CD8-positive, alpha-beta memory T cell (primary cell): ENCODE data around the gene MYH7. TPM values are rescaled to one million over a fixed set of nuclear protein-coding genes. Genes with fewer than 3 reads are reported as not detected.

ENCODE experiments used
- CTCF ChIA-PET: fragments of 350-600 bp; sonication (Branson Sonifier 250); formaldehyde crosslinking; loops from one replicate; lab custom pipeline; 2021; ENCODE audit warnings: antibody characterized with exemption; lab: Charles Lee
- POLR2A ChIA-PET: fragments of 350-600 bp; sonication (Branson Sonifier 250); formaldehyde crosslinking; loops from one replicate; lab custom pipeline; 2021; ENCODE audit warnings: antibody characterized with exemption; lab: Charles Lee
- DNase-seq, 5 donors: peaks; one replicate each; pipeline versions ENCODE4 v3.0.0 to v3.0.0-alpha.2; 2020 to 2022; ENCODE audit warnings: mixed read lengths in 1 of 5
- H3K27ac ChIP-seq: one replicate; pipeline ENCODE4 v1.7.0; 2013; ENCODE audit warnings: low read depth, mild to moderate bottlenecking, low read length, moderate library complexity
- H3K27me3 ChIP-seq: 2 replicates; pipeline ENCODE4 v1.7.0; 2013; ENCODE audit warnings: low read length, mild to moderate bottlenecking; ENCODE audit not compliant: insufficient read depth, poor library complexity, severe bottlenecking
- H3K36me3 ChIP-seq: 2 replicates; pipeline ENCODE4 v1.7.0; 2013; ENCODE audit warnings: mild to moderate bottlenecking, low read length, moderate library complexity; ENCODE audit not compliant: insufficient read depth
- H3K4me1 ChIP-seq: 2 replicates; pipeline ENCODE4 v1.7.0; 2013; ENCODE audit warnings: mild to moderate bottlenecking, low read length, moderate library complexity; ENCODE audit not compliant: insufficient read depth
- H3K4me3 ChIP-seq: 2 replicates; pipeline ENCODE4 v1.7.0; 2013; ENCODE audit warnings: mild to moderate bottlenecking, low read length
- H3K9me3 ChIP-seq: 2 replicates; pipeline ENCODE4 v1.7.0; 2013; ENCODE audit warnings: mild to moderate bottlenecking, low read length
- H3K27ac Mint-ChIP-seq, 8 donors: one replicate each; pipeline ENCODE4 v1.8.0; 2020 to 2021; ENCODE audit warnings: mixed read lengths in 8 of 8, mild to moderate bottlenecking in 6 of 8, inconsistent platforms in 3 of 8, moderate library complexity in 3 of 8
- H3K27me3 Mint-ChIP-seq, 2 donors: one replicate each; pipeline ENCODE4 v1.8.0; 2020 to 2021; ENCODE audit warnings: mixed read lengths in 2 of 2, mild to moderate bottlenecking in 1 of 2, moderate library complexity in 1 of 2
- H3K36me3 Mint-ChIP-seq, 3 donors: one replicate each; pipeline ENCODE4 v1.8.0; 2020 to 2021; ENCODE audit warnings: mixed read lengths in 3 of 3, inconsistent platforms in 1 of 3, mild to moderate bottlenecking in 1 of 3
- H3K4me1 Mint-ChIP-seq, 3 donors: one replicate each; pipeline ENCODE4 v1.8.0; 2020 to 2021; ENCODE audit warnings: mixed read lengths in 3 of 3, inconsistent platforms in 1 of 3, mild to moderate bottlenecking in 1 of 3
- H3K4me3 Mint-ChIP-seq, 7 donors: one replicate each; pipeline ENCODE4 v1.8.0; 2020 to 2021; ENCODE audit warnings: mixed read lengths in 7 of 7, mild to moderate bottlenecking in 6 of 7, moderate library complexity in 4 of 7, inconsistent platforms in 2 of 7
- H3K9me3 Mint-ChIP-seq, 5 donors: one replicate each; pipeline ENCODE4 v1.8.0; 2020 to 2022; ENCODE audit warnings: mixed read lengths in 5 of 5, mild to moderate bottlenecking in 3 of 5, moderate library complexity in 2 of 5, inconsistent platforms in 1 of 5
- polyA plus RNA-seq: library from polyadenylated mRNA; unstranded; fragments of 300-500 nt; fragmentation: Illumina TruSeq; gene quantifications from one replicate; pipeline ENCODE4 v1.2.3, GENCODE V29; 2021
- total RNA-seq, 2 experiments: library from RNA; stranded (reverse); gene quantifications; one replicate each; pipeline ENCODE4 v1.2.3, GENCODE V29; 2021

MYH7 gene
- total and polyA plus RNA-seq, 3 experiments from 2014 or later: not detected

DNA sequence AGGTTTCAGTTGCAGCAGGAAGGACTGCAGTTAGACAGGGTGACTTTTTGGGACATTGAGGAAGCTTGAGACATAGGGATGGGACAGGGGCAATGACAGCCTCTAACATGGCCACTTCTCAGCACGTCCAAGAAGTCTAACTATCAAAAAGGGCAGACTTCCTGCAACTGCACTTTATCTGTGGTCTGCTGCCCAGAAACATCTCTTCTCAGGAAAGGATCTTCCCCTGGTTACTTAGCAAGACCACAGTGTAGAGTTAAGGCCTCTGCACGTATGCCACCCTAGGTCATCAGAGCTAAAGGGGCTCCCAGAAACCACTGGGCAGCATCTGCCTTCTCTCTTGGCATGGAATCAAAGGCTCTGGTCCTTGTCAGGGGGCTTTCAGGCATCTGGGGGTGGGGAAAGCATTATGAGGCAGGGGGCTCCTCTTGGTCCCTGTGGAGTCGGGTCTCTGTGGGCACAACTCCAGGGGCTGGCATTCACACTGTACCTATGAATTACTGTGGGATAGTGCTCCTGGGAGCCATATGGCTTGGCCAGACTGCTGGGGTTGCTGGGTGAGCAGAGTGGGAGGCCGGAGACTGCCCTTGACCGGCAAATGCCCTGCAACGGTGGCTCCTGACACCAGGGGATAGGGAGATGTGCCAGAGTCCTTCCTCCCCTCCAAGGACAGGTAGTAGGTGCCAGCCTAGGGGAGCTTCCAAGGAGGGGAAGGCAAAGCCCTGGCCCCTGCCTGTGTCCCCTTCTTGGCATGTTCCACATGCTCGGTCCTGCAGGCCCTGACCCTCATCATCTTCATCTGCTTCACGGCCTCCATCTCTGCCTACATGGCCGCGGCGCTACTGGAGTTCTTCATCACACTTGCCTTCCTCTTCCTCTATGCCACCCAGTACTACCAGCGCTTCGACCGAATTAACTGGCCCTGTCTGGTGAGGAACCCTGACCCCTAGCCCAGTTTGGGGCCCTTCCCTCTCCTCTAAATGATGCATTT is 57.6 kb downstream of the MYH7 start:
- Mint-ChIP-seq H3K4me1 (no peaks in the 10 kb centered on the region), H3K27me3 (peaks cover 13 to 24% of the 10 kb centered on the region in 2 donors), H3K27ac (no peak overlapping the region), H3K4me3 (no peak overlapping the region), H3K9me3 (no peaks in the 10 kb centered on the region), H3K36me3 (no peaks in the 10 kb centered on the region)
- ChIA-PET POLR2A (no interaction called here), CTCF (interaction anchor here (1.1 to 3.8 kb wide), 4 partner anchors 10 to 257 kb away, joined by 3 to 23 read pairs (median 5); no protein-coding TSS in a partner anchor)
- DNase-seq: no peak
- Histone ChIP-seq H3K9me3 (no peaks in the 10 kb centered on the region), H3K4me1 (no peaks in the 10 kb centered on the region), H3K4me3 (no peak overlapping the region), H3K36me3 (no peaks in the 10 kb centered on the region), H3K27me3 (no peaks in the 10 kb centered on the region), H3K27ac (no peak overlapping the region)

DNA sequence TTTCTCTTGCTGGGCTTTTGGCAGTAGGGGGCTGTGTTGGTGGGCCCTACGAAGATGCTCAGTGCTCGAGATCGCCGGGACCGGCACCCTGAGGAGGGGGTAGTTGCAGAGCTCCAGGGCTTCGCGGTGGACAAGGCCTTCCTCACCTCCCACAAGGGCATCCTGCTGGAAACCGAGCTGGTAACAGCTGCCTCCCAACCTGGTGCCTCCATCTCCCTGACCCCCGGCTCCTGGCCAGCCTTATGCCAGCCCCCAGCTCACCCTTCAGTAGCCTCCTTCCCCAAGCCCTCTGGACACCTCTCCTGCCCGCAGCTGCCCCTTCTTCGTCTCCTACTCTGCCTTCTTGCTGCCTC is 58.3 kb downstream of the MYH7 start:
- Mint-ChIP-seq H3K36me3 (no peaks in the 10 kb centered on the region), H3K27ac (no peak overlapping the region)

DNA sequence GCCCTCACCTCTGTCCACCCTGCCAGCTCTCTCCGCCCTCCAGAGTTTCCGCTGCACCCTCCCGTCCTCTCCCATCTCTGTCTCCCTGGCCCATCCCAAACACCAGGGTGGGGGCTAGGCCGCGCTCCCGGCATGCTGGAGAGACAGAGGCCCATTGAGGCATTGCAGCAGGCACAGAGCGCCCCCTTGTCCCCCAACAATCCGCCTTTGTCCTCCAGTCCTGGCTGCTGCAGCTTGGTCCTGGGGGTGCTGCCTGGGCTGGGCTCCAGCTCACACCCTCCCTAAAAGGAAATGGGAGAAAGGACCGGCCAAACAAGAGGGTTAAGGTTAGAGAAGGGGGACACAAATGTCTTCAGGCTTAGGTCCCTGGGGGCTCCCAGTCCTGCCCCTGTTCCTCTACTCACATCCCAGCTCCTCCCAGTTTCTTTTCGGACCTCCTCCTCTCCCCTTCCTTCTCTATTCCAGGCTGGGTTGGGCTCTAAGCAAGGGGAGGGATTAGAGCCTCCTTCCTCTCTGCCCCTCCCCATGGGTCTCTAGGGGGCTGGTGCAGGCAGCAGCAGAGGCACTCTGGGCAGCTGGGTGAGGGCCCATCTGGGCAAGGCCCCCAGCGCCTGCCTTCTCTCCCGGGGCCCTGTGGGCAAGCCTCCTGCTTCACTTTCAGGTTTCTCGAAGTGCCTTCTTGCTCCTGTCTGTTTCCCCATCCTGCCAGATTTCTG is 58.8 kb downstream of the MYH7 start, which contains the start of gene CMTM5:
Gene CMTM5, plus strand, starts transcription at position 565 of the 716 bp plus-strand sequence. CDS start 206 bp downstream, outside the sequence.
- H3K27me3 ChIP-seq: no peaks in the 10 kb centered on the region
- no peak within 1 kb of the TSS for H3K27ac Mint-ChIP-seq
- H3K9me3 ChIP-seq: no peaks in the 10 kb centered on the region
- H3K27ac ChIP-seq: no peak within 1 kb of the TSS
- no peaks in the 10 kb centered on the region for H3K4me1 Mint-ChIP-seq
- ChIA-PET POLR2A (no interaction called here), CTCF (no interaction called here)
- no peaks in the 10 kb centered on the region for H3K36me3 Mint-ChIP-seq
- no peak within 1 kb of the TSS for H3K4me3 ChIP-seq
- no peaks in the 10 kb centered on the region for H3K4me1 ChIP-seq
- H3K27me3 Mint-ChIP-seq: peaks cover 12 to 16% of the 10 kb centered on the region in 2 donors
- no peak for DNase-seq
- H3K9me3 Mint-ChIP-seq: no peaks in the 10 kb centered on the region
- H3K36me3 ChIP-seq: no peaks in the 10 kb centered on the region
- no peak within 1 kb of the TSS for H3K4me3 Mint-ChIP-seq

More for the DNA sequence above, 58.3 kb downstream of the MYH7 start:
- Histone ChIP-seq H3K27me3 (no peaks in the 10 kb centered on the region), H3K36me3 (no peaks in the 10 kb centered on the region), H3K4me3 (no peak overlapping the region), H3K27ac (no peak overlapping the region), H3K9me3 (no peaks in the 10 kb centered on the region), H3K4me1 (no peaks in the 10 kb centered on the region)
- no peak for DNase-seq
- H3K9me3 Mint-ChIP-seq: no peaks in the 10 kb centered on the region
- CTCF ChIA-PET: interaction anchor here (3.8 kb wide), 1 partner anchor 50 kb away, joined by 23 read pairs; no protein-coding TSS in a partner anchor
- no peaks in the 10 kb centered on the region for H3K4me1 Mint-ChIP-seq
- POLR2A ChIA-PET: no interaction called here
- H3K4me3 Mint-ChIP-seq: no peak overlapping the region
- peaks cover 12 to 18% of the 10 kb centered on the region in 2 donors for H3K27me3 Mint-ChIP-seq

DNA sequence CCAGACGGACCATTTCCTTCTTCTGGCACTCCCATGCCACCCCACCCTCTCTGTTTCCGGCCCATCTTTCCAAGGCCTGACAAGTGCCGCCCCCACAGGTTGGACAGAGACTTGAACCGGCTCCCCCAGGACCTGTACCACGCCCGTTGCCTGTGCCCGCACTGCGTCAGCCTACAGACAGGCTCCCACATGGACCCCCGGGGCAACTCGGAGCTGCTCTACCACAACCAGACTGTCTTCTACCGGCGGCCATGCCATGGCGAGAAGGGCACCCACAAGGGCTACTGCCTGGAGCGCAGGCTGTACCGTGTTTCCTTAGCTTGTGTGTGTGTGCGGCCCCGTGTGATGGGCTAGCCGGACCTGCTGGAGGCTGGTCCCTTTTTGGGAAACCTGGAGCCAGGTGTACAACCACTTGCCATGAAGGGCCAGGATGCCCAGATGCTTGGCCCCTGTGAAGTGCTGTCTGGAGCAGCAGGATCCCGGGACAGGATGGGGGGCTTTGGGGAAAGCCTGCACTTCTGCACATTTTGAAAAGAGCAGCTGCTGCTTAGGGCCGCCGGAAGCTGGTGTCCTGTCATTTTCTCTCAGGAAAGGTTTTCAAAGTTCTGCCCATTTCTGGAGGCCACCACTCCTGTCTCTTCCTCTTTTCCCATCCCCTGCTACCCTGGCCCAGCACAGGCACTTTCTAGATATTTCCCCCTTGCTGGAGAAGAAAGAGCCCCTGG is 59.8 kb downstream of the MYH7 start:
- ChIA-PET CTCF (interaction anchor here (1.2 kb wide), 1 partner anchor 62 kb away, joined by 3 read pairs; no protein-coding TSS in a partner anchor), POLR2A (no interaction called here)
- no peak overlapping the region for H3K4me3 ChIP-seq

DNA sequence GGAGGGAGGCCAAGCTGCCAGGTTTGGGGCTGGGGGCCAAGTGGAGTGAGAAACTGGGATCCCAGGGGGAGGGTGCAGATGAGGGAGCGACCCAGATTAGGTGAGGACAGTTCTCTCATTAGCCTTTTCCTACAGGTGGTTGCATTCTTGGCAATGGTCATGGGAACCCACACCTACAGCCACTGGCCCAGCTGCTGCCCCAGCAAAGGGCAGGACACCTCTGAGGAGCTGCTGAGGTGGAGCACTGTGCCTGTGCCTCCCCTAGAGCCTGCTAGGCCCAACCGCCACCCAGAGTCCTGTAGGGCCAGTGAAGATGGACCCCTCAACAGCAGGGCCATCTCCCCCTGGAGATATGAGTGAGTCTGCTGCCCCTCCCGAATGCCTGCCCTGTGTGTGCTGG is 62.4 kb downstream of the MYH7 start:
- Histone ChIP-seq H3K36me3 (no peaks in the 10 kb centered on the region), H3K9me3 (no peaks in the 10 kb centered on the region), H3K27me3 (no peaks in the 10 kb centered on the region), H3K4me3 (no peak overlapping the region), H3K4me1 (no peaks in the 10 kb centered on the region), H3K27ac (no peak overlapping the region)
- no peaks in the 10 kb centered on the region for H3K4me1 Mint-ChIP-seq
- no peaks in the 10 kb centered on the region for H3K9me3 Mint-ChIP-seq
- no peak overlapping the region for H3K4me3 Mint-ChIP-seq
- no peaks in the 10 kb centered on the region for H3K36me3 Mint-ChIP-seq
- H3K27ac Mint-ChIP-seq: no peak overlapping the region
- DNase-seq: no peak
- peaks cover 5 to 12% of the 10 kb centered on the region in 2 donors for H3K27me3 Mint-ChIP-seq
- POLR2A ChIA-PET: no interaction called here
- CTCF ChIA-PET: no interaction called here

More for the DNA sequence above, 59.8 kb downstream of the MYH7 start:
- H3K36me3 ChIP-seq: no peaks in the 10 kb centered on the region
- Mint-ChIP-seq H3K27ac (no peak overlapping the region), H3K27me3 (peaks cover 9 to 15% of the 10 kb centered on the region in 2 donors), H3K4me3 (no peak overlapping the region), H3K4me1 (no peaks in the 10 kb centered on the region), H3K36me3 (no peaks in the 10 kb centered on the region), H3K9me3 (no peaks in the 10 kb centered on the region)
- H3K27ac ChIP-seq: no peak overlapping the region
- no peaks in the 10 kb centered on the region for H3K9me3 ChIP-seq
- no peaks in the 10 kb centered on the region for H3K4me1 ChIP-seq
- no peaks in the 10 kb centered on the region for H3K27me3 ChIP-seq
- DNase-seq: no peak

DNA sequence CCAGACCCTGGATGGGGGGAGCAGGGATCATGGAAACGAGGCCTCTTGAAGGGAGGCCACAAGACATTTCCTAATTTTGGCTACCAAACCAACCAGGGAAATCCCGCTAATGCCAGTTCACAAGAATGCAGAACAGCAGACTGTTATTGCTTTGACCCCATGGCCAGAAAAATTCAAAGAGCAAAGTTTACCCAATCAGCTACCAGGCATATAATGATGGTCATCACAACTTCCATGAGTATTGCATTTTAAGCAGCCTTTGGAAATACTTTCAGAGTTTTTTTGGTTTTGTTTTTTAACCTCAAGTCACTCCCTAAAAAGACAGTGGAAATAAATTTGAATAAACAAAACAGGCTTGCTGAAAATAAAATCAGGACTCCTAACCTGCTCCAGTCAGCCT is 63.0 kb downstream of the MYH7 start, which contains the start of gene IL25:
Gene IL25, plus strand, starts transcription at position 301 of the 400 bp plus-strand sequence.
- Mint-ChIP-seq H3K4me1 (no peaks in the 10 kb centered on the region), H3K36me3 (no peaks in the 10 kb centered on the region), H3K27me3 (peaks cover 10 to 16% of the 10 kb centered on the region in 2 donors), H3K27ac (no peak within 1 kb of the TSS), H3K4me3 (peak within 1 kb of the TSS in 1 of 7 donors; percentile 23), H3K9me3 (no peaks in the 10 kb centered on the region)
- no peak within 1 kb of the TSS for H3K27ac ChIP-seq
- DNase-seq: no peak
- no peaks in the 10 kb centered on the region for H3K36me3 ChIP-seq
- POLR2A ChIA-PET: no interaction called here
- H3K27me3 ChIP-seq: peaks cover 4% of the 10 kb centered on the region
- CTCF ChIA-PET: no interaction called here
- H3K4me3 ChIP-seq: no peak within 1 kb of the TSS
- H3K9me3 ChIP-seq: no peaks in the 10 kb centered on the region
- H3K4me1 ChIP-seq: no peaks in the 10 kb centered on the region

DNA sequence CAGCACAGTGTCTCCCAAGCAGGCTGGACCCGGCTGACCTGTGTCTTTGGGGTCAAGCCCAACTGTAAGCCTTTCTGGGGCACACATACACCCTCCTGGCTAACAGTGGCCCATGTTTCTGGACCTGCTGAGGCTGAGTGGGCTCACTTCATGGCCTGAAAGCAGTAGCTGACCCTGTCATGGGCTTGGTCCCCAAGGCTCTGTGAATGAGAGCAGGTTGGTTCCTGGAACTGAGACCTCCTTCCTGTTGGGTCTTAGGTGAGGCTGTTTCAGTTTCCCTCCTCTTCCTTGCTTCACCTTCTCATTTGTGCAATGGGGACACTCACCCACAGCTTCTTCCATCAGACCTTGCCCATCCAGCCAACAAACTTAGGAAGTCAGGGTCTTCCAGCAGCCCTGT is 63.6 kb downstream of the MYH7 start:
- no peak for DNase-seq
- Histone ChIP-seq H3K36me3 (no peaks in the 10 kb centered on the region), H3K9me3 (no peaks in the 10 kb centered on the region), H3K27me3 (peaks cover 5% of the 10 kb centered on the region), H3K27ac (no peak overlapping the region), H3K4me1 (no peaks in the 10 kb centered on the region), H3K4me3 (no peak overlapping the region)
- Mint-ChIP-seq H3K27ac (no peak overlapping the region), H3K36me3 (no peaks in the 10 kb centered on the region), H3K9me3 (no peaks in the 10 kb centered on the region), H3K4me3 (peak overlapping the region in 1 of 7 donors; percentile 23), H3K27me3 (peaks cover 14 to 22% of the 10 kb centered on the region in 2 donors), H3K4me1 (no peaks in the 10 kb centered on the region)
- ChIA-PET POLR2A (no interaction called here), CTCF (no interaction called here)
